GM23338 (cell line): ENCODE results near the gene IGF2R.

Source experiments
- CREB1 ChIP-seq: fragments of 250-450 bp; sonication (Bioruptor Pico); IDR thresholded peaks from 2 replicates; pipeline ENCODE4 v1.5.0; 2020; ENCODE audit warnings: low read depth, mild to moderate bottlenecking, moderate library complexity
- EZH2 ChIP-seq: fragments of 200-600 bp; sonication (generic); IDR thresholded peaks from one replicate; pipeline ENCODE4 v1.8.0; 2017; ENCODE audit warnings: antibody characterized with exemption, mild to moderate bottlenecking, low read depth; ENCODE audit not compliant: unreplicated experiment
- EZH2phosphoT487 ChIP-seq: fragments of 200-600 bp; sonication (generic); IDR thresholded peaks from one replicate; pipeline ENCODE4 v1.8.1; 2018; ENCODE audit warnings: antibody characterized with exemption; ENCODE audit not compliant: unreplicated experiment
- JUNB ChIP-seq: IDR thresholded peaks from one replicate; pipeline ENCODE4 v1.6.1; 2016; ENCODE audit warnings: antibody characterized with exemption; ENCODE audit not compliant: unreplicated experiment
- NANOG ChIP-seq: IDR thresholded peaks from 2 replicates; pipeline ENCODE4 v1.6.1; 2016; ENCODE audit warnings: antibody characterized with exemption, borderline replicate concordance
- POLR2AphosphoS5 ChIP-seq: IDR thresholded peaks from 2 replicates; pipeline ENCODE4 v1.6.1; 2016; ENCODE audit warnings: antibody characterized with exemption, low read depth
- STAT1 ChIP-seq: IDR thresholded peaks from one replicate; pipeline ENCODE4 v1.6.1; 2016; ENCODE audit warnings: antibody characterized with exemption; ENCODE audit not compliant: unreplicated experiment
- ZNF114 ChIP-seq: fragments of 250-450 bp; sonication (Bioruptor Pico); IDR thresholded peaks from 2 replicates; pipeline ENCODE4 v1.5.0; 2020; ENCODE audit warnings: mild to moderate bottlenecking, moderate library complexity
- ZNF331 ChIP-seq: fragments of 250-450 bp; sonication (Bioruptor Pico); IDR thresholded peaks from 2 replicates; pipeline ENCODE4 v1.5.0; 2020; ENCODE audit warnings: low read depth, mild to moderate bottlenecking, moderate library complexity
- TF ChIP-seq, protein P1 (sequence below), 2 experiments: fragments of 200-600 bp in 1 of 2; sonication (generic) in 1 of 2; conservative IDR thresholded peaks; 2 replicates each; pipeline versions ENCODE4 v1.5.1 to v1.6.1; 2016 to 2017; ENCODE audit warnings: antibody characterized with exemption in 2 of 2, low read depth in 2 of 2, mild to moderate bottlenecking in 2 of 2, moderate library complexity in 1 of 2
- TF ChIP-seq, protein P2 (sequence below): IDR thresholded peaks from one replicate; pipeline ENCODE4 v1.6.1; 2018; ENCODE audit warnings: antibody characterized with exemption; ENCODE audit not compliant: unreplicated experiment
- TF ChIP-seq, protein P3 (sequence below): fragments of 250-450 bp; sonication (Bioruptor Pico); IDR thresholded peaks from 2 replicates; pipeline ENCODE4 v1.5.0; 2020; ENCODE audit warnings: mild to moderate bottlenecking, moderate library complexity
- TF ChIP-seq, protein P4 (sequence below): IDR thresholded peaks from 2 replicates; pipeline ENCODE4 v1.6.1; 2016; ENCODE audit warnings: antibody characterized with exemption

DNA sequence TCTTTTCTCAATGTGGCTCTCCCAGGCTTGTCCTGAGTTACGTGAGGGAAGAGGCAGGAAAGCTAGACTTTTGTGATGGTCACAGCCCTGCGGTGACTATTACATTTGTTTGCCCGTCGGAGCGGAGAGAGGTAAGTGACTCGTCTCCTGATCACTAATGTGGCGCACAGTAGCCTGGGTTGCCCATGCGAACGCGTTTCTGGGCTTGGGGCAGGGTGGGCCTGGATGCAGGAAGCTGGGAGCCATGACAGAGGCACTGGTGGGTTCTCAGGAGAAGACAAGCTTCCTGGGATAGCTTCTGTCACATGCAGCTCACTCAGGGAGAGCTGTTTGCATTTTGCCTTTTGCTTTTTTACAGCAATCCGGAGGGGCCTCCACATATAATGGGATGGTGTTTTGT lies 60.6 kb downstream of the IGF2R start:
- TF ChIP-seq POLR2AphosphoS5: no peak
- TF ChIP-seq, protein P1, sequence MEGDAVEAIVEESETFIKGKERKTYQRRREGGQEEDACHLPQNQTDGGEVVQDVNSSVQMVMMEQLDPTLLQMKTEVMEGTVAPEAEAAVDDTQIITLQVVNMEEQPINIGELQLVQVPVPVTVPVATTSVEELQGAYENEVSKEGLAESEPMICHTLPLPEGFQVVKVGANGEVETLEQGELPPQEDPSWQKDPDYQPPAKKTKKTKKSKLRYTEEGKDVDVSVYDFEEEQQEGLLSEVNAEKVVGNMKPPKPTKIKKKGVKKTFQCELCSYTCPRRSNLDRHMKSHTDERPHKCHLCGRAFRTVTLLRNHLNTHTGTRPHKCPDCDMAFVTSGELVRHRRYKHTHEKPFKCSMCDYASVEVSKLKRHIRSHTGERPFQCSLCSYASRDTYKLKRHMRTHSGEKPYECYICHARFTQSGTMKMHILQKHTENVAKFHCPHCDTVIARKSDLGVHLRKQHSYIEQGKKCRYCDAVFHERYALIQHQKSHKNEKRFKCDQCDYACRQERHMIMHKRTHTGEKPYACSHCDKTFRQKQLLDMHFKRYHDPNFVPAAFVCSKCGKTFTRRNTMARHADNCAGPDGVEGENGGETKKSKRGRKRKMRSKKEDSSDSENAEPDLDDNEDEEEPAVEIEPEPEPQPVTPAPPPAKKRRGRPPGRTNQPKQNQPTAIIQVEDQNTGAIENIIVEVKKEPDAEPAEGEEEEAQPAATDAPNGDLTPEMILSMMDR (conservative IDR thresholded peaks at IDR 0.05; ENCODE audit: low read depth in 2 of 2): no peak
- no peak for TF ChIP-seq EZH2
- no peak for TF ChIP-seq EZH2phosphoT487
- TF ChIP-seq JUNB: no peak
- TF ChIP-seq, protein P2, sequence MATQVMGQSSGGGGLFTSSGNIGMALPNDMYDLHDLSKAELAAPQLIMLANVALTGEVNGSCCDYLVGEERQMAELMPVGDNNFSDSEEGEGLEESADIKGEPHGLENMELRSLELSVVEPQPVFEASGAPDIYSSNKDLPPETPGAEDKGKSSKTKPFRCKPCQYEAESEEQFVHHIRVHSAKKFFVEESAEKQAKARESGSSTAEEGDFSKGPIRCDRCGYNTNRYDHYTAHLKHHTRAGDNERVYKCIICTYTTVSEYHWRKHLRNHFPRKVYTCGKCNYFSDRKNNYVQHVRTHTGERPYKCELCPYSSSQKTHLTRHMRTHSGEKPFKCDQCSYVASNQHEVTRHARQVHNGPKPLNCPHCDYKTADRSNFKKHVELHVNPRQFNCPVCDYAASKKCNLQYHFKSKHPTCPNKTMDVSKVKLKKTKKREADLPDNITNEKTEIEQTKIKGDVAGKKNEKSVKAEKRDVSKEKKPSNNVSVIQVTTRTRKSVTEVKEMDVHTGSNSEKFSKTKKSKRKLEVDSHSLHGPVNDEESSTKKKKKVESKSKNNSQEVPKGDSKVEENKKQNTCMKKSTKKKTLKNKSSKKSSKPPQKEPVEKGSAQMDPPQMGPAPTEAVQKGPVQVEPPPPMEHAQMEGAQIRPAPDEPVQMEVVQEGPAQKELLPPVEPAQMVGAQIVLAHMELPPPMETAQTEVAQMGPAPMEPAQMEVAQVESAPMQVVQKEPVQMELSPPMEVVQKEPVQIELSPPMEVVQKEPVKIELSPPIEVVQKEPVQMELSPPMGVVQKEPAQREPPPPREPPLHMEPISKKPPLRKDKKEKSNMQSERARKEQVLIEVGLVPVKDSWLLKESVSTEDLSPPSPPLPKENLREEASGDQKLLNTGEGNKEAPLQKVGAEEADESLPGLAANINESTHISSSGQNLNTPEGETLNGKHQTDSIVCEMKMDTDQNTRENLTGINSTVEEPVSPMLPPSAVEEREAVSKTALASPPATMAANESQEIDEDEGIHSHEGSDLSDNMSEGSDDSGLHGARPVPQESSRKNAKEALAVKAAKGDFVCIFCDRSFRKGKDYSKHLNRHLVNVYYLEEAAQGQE: no peak
- no peak for TF ChIP-seq ZNF331 (CRISPR knock-in tag)
- TF ChIP-seq, protein P3, sequence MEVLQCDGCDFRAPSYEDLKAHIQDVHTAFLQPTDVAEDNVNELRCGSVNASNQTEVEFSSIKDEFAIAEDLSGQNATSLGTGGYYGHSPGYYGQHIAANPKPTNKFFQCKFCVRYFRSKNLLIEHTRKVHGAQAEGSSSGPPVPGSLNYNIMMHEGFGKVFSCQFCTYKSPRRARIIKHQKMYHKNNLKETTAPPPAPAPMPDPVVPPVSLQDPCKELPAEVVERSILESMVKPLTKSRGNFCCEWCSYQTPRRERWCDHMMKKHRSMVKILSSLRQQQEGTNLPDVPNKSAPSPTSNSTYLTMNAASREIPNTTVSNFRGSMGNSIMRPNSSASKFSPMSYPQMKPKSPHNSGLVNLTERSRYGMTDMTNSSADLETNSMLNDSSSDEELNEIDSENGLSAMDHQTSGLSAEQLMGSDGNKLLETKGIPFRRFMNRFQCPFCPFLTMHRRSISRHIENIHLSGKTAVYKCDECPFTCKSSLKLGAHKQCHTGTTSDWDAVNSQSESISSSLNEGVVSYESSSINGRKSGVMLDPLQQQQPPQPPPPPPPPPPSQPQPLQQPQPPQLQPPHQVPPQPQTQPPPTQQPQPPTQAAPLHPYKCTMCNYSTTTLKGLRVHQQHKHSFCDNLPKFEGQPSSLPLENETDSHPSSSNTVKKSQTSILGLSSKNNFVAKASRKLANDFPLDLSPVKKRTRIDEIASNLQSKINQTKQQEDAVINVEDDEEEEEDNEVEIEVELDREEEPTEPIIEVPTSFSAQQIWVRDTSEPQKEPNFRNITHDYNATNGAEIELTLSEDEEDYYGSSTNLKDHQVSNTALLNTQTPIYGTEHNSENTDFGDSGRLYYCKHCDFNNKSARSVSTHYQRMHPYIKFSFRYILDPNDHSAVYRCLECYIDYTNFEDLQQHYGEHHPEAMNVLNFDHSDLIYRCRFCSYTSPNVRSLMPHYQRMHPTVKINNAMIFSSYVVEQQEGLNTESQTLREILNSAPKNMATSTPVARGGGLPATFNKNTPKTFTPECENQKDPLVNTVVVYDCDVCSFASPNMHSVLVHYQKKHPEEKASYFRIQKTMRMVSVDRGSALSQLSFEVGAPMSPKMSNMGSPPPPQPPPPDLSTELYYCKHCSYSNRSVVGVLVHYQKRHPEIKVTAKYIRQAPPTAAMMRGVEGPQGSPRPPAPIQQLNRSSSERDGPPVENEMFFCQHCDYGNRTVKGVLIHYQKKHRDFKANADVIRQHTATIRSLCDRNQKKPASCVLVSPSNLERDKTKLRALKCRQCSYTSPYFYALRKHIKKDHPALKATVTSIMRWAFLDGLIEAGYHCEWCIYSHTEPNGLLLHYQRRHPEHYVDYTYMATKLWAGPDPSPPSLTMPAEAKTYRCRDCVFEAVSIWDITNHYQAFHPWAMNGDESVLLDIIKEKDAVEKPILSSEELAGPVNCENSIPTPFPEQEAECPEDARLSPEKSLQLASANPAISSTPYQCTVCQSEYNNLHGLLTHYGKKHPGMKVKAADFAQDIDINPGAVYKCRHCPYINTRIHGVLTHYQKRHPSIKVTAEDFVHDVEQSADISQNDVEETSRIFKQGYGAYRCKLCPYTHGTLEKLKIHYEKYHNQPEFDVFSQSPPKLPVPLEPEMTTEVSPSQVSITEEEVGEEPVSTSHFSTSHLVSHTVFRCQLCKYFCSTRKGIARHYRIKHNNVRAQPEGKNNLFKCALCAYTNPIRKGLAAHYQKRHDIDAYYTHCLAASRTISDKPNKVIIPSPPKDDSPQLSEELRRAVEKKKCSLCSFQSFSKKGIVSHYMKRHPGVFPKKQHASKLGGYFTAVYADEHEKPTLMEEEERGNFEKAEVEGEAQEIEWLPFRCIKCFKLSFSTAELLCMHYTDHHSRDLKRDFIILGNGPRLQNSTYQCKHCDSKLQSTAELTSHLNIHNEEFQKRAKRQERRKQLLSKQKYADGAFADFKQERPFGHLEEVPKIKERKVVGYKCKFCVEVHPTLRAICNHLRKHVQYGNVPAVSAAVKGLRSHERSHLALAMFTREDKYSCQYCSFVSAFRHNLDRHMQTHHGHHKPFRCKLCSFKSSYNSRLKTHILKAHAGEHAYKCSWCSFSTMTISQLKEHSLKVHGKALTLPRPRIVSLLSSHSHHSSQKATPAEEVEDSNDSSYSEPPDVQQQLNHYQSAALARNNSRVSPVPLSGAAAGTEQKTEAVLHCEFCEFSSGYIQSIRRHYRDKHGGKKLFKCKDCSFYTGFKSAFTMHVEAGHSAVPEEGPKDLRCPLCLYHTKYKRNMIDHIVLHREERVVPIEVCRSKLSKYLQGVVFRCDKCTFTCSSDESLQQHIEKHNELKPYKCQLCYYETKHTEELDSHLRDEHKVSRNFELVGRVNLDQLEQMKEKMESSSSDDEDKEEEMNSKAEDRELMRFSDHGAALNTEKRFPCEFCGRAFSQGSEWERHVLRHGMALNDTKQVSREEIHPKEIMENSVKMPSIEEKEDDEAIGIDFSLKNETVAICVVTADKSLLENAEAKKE (CRISPR knock-in tag): no peak
- TF ChIP-seq, protein P4, sequence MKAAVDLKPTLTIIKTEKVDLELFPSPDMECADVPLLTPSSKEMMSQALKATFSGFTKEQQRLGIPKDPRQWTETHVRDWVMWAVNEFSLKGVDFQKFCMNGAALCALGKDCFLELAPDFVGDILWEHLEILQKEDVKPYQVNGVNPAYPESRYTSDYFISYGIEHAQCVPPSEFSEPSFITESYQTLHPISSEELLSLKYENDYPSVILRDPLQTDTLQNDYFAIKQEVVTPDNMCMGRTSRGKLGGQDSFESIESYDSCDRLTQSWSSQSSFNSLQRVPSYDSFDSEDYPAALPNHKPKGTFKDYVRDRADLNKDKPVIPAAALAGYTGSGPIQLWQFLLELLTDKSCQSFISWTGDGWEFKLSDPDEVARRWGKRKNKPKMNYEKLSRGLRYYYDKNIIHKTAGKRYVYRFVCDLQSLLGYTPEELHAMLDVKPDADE: no peak
- TF ChIP-seq CREB1 (CRISPR knock-in tag): no peak
- no peak for TF ChIP-seq STAT1
- TF ChIP-seq ZNF114 (CRISPR knock-in tag): no peak
- TF ChIP-seq NANOG: no peak
